T-cell (primary cell): ENCODE data around the gene TEP1. TPM values are rescaled to one million over a fixed set of nuclear protein-coding genes. Genes with fewer than 3 reads are reported as not detected.

ENCODE experiments used
- ATAC-seq, 4 experiments: fragments of 200-7000 bp in 3 of 4; fragments of 150-1000 bp in 1 of 4; cut with Tn5 transposase; replicated peaks in 1 of 4; 1 replicate in 3 of 4; 2 replicates in 1 of 4; pipeline ENCODE4 v1.10.0; 2021; ENCODE audit warnings: moderate library complexity in 3 of 4, mild to moderate bottlenecking in 2 of 4, moderate number of reproducible peaks in 1 of 4
- CTCF ChIA-PET, 2 donors: fragments of 300-600 bp; sonication (Branson Sonifier 250); formaldehyde crosslinking; loops; one replicate each; lab custom pipeline; 2022; ENCODE audit warnings: antibody characterized with exemption in 2 of 2; lab: Charles Lee
- POLR2A ChIA-PET, 2 donors: fragments of 300-600 bp; sonication (Branson Sonifier 250); formaldehyde crosslinking; loops; one replicate each; lab custom pipeline; 2022; ENCODE audit warnings: antibody characterized with exemption in 2 of 2; lab: Charles Lee
- DNase-seq, 35 experiments: peaks; one replicate each; pipeline versions ENCODE4 v3.0.0 to v3.0.0-alpha.2; 2013 to 2023
- H3K27ac ChIP-seq: one replicate; pipeline ENCODE4 v1.5.1; 2013; ENCODE audit warnings: low read length
- H3K27me3 ChIP-seq, 2 experiments: replicated peaks in 1 of 2; 1 replicate in 1 of 2; 2 replicates in 1 of 2; pipeline versions ENCODE4 v1.6.1 to v1.7.0; 2013; ENCODE audit warnings: low read length in 1 of 2, mixed read lengths in 1 of 2; ENCODE audit not compliant: control insufficient read depth in 2 of 2, insufficient read depth in 2 of 2; ENCODE audit errors: extremely low read depth in 1 of 2
- H3K36me3 ChIP-seq, 2 donors: 1 replicate in 1 of 2; 2 replicates in 1 of 2; pipeline versions ENCODE4 v1.6.1 to v1.7.0; 2013; ENCODE audit warnings: low read length in 1 of 2; ENCODE audit not compliant: control insufficient read depth in 2 of 2, insufficient read depth in 1 of 2; ENCODE audit errors: extremely low read depth in 1 of 2
- H3K4me1 ChIP-seq, 2 experiments: 1 replicate in 1 of 2; 2 replicates in 1 of 2; pipeline versions ENCODE4 v1.6.1 to v1.7.0; 2013; ENCODE audit warnings: low read length in 2 of 2, mixed read lengths in 1 of 2; ENCODE audit not compliant: insufficient read depth in 2 of 2, control insufficient read depth in 1 of 2; ENCODE audit errors: extremely low read depth in 1 of 2
- H3K4me3 ChIP-seq, 2 donors: 1 replicate in 1 of 2; 2 replicates in 1 of 2; pipeline versions ENCODE4 v1.5.1 to v1.7.0; 2013; ENCODE audit warnings: mild to moderate bottlenecking in 2 of 2, low read length in 1 of 2, moderate library complexity in 1 of 2; ENCODE audit not compliant: control insufficient read depth in 1 of 2; ENCODE audit errors: extremely low read depth in 1 of 2
- H3K9me3 ChIP-seq: 2 replicates; pipeline ENCODE4 v1.7.0; 2013
- H3K27ac Mint-ChIP-seq, 2 donors: one replicate each; pipeline ENCODE4 v1.8.0; 2020 to 2021; ENCODE audit warnings: mild to moderate bottlenecking in 2 of 2, mixed read lengths in 2 of 2
- H3K27me3 Mint-ChIP-seq, 2 donors: one replicate each; pipeline ENCODE4 v1.8.0; 2021 to 2022; ENCODE audit warnings: mixed read lengths in 2 of 2
- H3K36me3 Mint-ChIP-seq: one replicate; pipeline ENCODE4 v1.8.0; 2021; ENCODE audit warnings: mixed read lengths
- H3K4me1 Mint-ChIP-seq, 3 donors: one replicate each; pipeline ENCODE4 v1.8.0; 2020 to 2022; ENCODE audit warnings: mixed read lengths in 3 of 3, mild to moderate bottlenecking in 1 of 3
- H3K4me3 Mint-ChIP-seq, 3 donors: one replicate each; pipeline ENCODE4 v1.8.0; 2020 to 2022; ENCODE audit warnings: mild to moderate bottlenecking in 3 of 3, mixed read lengths in 3 of 3, moderate library complexity in 3 of 3
- H3K9me3 Mint-ChIP-seq, 3 donors: one replicate each; pipeline ENCODE4 v1.8.0; 2020 to 2022; ENCODE audit warnings: mixed read lengths in 3 of 3
- WGBS: methylation state at CpG from one replicate; pipeline ENCODE4 v1.1.5; 2013; ENCODE audit warnings: missing lambda C conversion rate; ENCODE audit not compliant: insufficient coverage; 5-methylcytosine and 5-hydroxymethylcytosine counted together
- total RNA-seq, 35 experiments: library from RNA in 6 of 35; stranded (reverse) in 6 of 35; fragments of 120-200 nt in 1 of 35; gene quantifications; one replicate each; pipeline versions ENCODE4 v1.2.1 to v1.2.4 and lab custom pipeline; 2013 to 2026

TEP1 gene
- total RNA-seq, 5 donors from 2014 or later (not counting 1 experiment from before 2014, with no cell fraction given) = 38.5 to 71.5 (median 65.5) TPM

DNA sequence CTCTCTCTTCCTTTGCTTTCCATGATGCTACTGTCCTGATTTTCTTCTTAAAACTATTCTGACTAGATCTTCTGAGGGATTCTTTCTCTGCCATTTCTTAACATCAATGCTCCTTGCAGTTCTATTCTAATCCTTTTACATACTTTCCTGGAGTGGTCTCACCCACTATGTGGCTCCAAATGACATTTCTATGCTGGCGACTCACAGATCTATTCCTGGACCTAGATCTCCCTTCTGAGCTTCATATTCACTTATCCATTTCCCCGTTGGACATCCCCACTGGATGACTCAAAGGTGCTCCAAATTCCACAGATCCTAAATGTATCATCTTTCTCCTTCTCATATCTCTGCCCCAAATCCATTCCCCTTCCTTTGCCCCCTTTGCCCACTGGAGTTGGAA, 4.1 kb downstream of the TEP1 start:
- H3K27me3 Mint-ChIP-seq = no peaks in the 10 kb centered on the region
- Histone ChIP-seq H3K4me1 (peaks cover 10 to 17% of the 10 kb centered on the region in 2 experiments), H3K36me3 (peaks cover 4 to 40% of the 10 kb centered on the region in 2 donors), H3K27me3 (no peaks in the 10 kb centered on the region), H3K4me3 (no peak overlapping the region), H3K9me3 (no peaks in the 10 kb centered on the region), H3K27ac (no peak overlapping the region)
- DNase-seq (no peak), ATAC-seq (no peak)
- H3K27ac Mint-ChIP-seq = peak overlapping the region; percentile 24 to 71
- H3K4me3 Mint-ChIP-seq = no peak overlapping the region
- no peaks in the 10 kb centered on the region for H3K9me3 Mint-ChIP-seq
- 100% methylated on average over 2 of the region's 2 CpGs for WGBS
- ChIA-PET CTCF (interaction anchor here in 1 of 2 donors (0.6 to 0.7 kb wide), 2 partner anchors 420 to 1740 kb away, joined by 3 to 8 read pairs; no protein-coding TSS in a partner anchor), POLR2A (no interaction called here)
- H3K36me3 Mint-ChIP-seq = peaks cover 34% of the 10 kb centered on the region
- H3K4me1 Mint-ChIP-seq = peaks cover 56 to 59% (median 57%) of the 10 kb centered on the region in 3 donors

DNA sequence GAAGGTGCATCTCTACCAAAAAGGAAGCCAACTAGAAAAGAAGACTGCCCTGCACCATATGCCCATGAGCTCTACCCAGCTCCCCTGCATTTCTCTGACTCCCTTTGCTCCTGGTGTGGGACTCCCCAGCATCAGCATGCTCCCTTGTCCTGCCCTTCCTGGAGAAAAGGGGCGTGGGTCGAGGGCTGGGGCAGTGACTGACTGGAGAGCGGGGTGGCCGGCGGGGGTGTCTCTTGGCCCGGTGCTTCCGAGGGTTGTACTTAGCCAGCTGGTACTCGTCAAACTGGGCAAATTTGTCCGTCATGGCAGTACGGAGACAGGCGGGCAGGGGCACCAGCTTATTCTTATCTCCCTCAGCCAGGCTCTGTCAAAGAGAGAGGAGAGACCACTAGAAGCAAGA, 9.8 kb downstream of the TEP1 start:
- DNase-seq (no peak), ATAC-seq (no peak)
- H3K36me3 Mint-ChIP-seq = peaks cover 68% of the 10 kb centered on the region
- no peak overlapping the region for H3K27ac Mint-ChIP-seq
- H3K4me1 Mint-ChIP-seq = peaks cover 17 to 45% (median 42%) of the 10 kb centered on the region in 3 donors
- peaks cover 21 to 85% of the 10 kb centered on the region in 2 donors for H3K36me3 ChIP-seq
- no peaks in the 10 kb centered on the region for H3K9me3 ChIP-seq
- ChIA-PET POLR2A (interaction anchor here in 1 of 2 donors (0.6 to 0.7 kb wide), 2 partner anchors 176 to 695 kb away, joined by 5 to 6 read pairs; no protein-coding TSS in a partner anchor), CTCF (no interaction called here)
- H3K27me3 ChIP-seq = no peaks in the 10 kb centered on the region
- peaks cover 0 to 7% of the 10 kb centered on the region in 2 experiments for H3K4me1 ChIP-seq
- H3K4me3 Mint-ChIP-seq = no peak overlapping the region
- no peaks in the 10 kb centered on the region for H3K9me3 Mint-ChIP-seq
- no peak overlapping the region for H3K27ac ChIP-seq
- no peaks in the 10 kb centered on the region for H3K27me3 Mint-ChIP-seq
- no peak overlapping the region for H3K4me3 ChIP-seq
- WGBS = 81% methylated on average over 4 of the region's 11 CpGs

DNA sequence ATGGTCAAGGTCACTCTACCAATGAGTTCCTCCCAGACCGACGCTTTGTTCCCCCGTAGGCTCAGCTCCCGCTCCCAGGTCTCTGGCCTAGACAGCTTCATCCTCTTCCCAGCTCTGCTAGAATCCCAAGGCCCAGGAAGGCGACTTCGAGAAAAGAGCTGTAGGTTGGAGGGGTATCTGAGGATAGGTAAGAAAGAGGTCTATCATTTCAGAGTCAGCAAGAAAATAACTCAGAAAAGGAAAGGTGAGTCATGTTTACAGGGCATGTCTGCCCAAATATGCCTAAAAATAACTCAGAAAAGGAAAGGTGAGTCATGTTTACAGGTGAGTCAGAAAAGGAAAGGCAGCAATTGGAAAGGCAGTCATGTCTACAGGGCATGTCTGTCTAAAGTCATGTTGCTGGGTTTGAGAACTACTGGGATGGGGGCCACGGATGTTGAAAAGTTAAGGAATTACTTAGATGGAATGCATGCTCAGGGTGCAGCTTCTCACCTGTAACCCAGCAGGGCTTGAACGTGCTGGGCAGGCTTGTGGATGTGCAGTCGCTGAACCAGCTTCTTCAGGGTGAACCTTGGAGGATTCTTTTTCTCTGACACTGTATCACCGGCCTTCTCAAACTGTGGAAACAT, 12.2 kb downstream of the TEP1 start:
- H3K27ac Mint-ChIP-seq = peak overlapping the region; percentile 73 to 85
- no peaks in the 10 kb centered on the region for H3K9me3 Mint-ChIP-seq
- Histone ChIP-seq H3K27ac (no peak overlapping the region), H3K4me1 (peaks cover 0 to 5% of the 10 kb centered on the region in 2 experiments), H3K9me3 (no peaks in the 10 kb centered on the region), H3K27me3 (no peaks in the 10 kb centered on the region), H3K4me3 (no peak overlapping the region), H3K36me3 (peaks cover 26 to 79% of the 10 kb centered on the region in 2 donors)
- peaks cover 11 to 26% (median 23%) of the 10 kb centered on the region in 3 donors for H3K4me1 Mint-ChIP-seq
- CTCF ChIA-PET = interaction anchor here (0.5 to 1.5 kb wide), 5 partner anchors 9 to 122 kb away, joined by 3 to 8 read pairs (median 4); no protein-coding TSS in a partner anchor
- no peaks in the 10 kb centered on the region for H3K27me3 Mint-ChIP-seq
- DNase-seq (no peak), ATAC-seq (peak in 3 of 4 experiments; percentile 86 to 97 (median 92))
- POLR2A ChIA-PET = no interaction called here
- H3K36me3 Mint-ChIP-seq = peaks cover 62% of the 10 kb centered on the region
- peak overlapping the region in 2 of 3 donors; percentile 37 to 64 for H3K4me3 Mint-ChIP-seq
- WGBS = no CpG with 5 or more reads among the region's 10 CpGs

DNA sequence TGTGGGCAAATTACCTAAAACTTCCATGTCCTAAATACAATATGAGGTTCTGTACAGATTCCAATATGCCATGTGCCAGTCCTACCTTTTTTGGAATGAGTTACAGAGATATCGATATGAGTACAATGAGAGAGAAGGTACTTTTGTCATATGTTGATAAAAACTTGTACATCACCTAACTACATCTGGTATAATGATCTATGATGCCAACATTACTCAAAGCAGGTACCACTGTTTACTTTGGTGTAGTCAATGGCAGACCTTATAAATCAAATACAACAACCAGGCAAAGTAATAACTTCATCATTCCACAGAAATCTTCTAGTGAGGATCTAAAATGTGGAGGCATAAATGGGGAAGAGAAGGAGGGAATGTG, 12.7 kb downstream of the TEP1 start:
- H3K36me3 ChIP-seq = peaks cover 25 to 79% of the 10 kb centered on the region in 2 donors
- ATAC-seq = no peak
- H3K9me3 Mint-ChIP-seq = no peaks in the 10 kb centered on the region
- no peaks in the 10 kb centered on the region for H3K9me3 ChIP-seq
- WGBS = no CpG with 5 or more reads among the region's 1 CpG
- CTCF ChIA-PET = interaction anchor here in 1 of 2 donors (0.9 kb wide), 1 partner anchor 10 kb away, joined by 4 read pairs; no protein-coding TSS in a partner anchor
- DNase-seq = no peak
- no peaks in the 10 kb centered on the region for H3K27me3 ChIP-seq
- peaks cover 65% of the 10 kb centered on the region for H3K36me3 Mint-ChIP-seq
- no peaks in the 10 kb centered on the region for H3K27me3 Mint-ChIP-seq
- H3K4me3 Mint-ChIP-seq = peak overlapping the region in 2 of 3 donors; percentile 37 to 64
- peaks cover 0 to 4% of the 10 kb centered on the region in 2 experiments for H3K4me1 ChIP-seq
- H3K4me3 ChIP-seq = no peak overlapping the region
- H3K27ac ChIP-seq = no peak overlapping the region
- POLR2A ChIA-PET = no interaction called here
- peak overlapping the region; percentile 73 to 85 for H3K27ac Mint-ChIP-seq
- peaks cover 6 to 24% (median 21%) of the 10 kb centered on the region in 3 donors for H3K4me1 Mint-ChIP-seq

DNA sequence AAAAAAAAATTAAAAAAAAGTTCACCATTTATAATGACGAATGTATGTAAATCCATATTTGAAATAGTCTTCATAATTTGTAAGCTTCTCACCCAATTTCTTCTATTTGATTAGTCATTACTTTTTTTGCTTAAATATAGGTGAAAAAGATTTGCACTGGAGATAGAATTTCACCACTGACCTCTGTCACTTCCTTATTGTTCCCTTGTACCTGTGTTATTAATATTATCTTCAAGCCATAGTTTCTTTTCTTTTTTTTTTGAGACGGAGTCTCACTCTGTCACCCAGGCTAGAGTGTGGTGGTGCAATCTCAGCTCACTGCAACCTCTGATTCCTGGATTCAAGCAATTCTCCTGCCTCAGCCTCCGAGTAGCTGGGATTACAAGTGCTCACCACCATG, 15.8 kb downstream of the TEP1 start:
- Mint-ChIP-seq H3K36me3 (peaks cover 50% of the 10 kb centered on the region), H3K27me3 (no peaks in the 10 kb centered on the region), H3K9me3 (no peaks in the 10 kb centered on the region), H3K4me1 (peaks cover 0 to 18% (median 16%) of the 10 kb centered on the region in 3 donors), H3K4me3 (no peak overlapping the region), H3K27ac (no peak overlapping the region)
- POLR2A ChIA-PET = no interaction called here
- Histone ChIP-seq H3K27ac (no peak overlapping the region), H3K4me1 (no peaks in the 10 kb centered on the region), H3K27me3 (no peaks in the 10 kb centered on the region), H3K36me3 (peaks cover 16 to 76% of the 10 kb centered on the region in 2 donors), H3K4me3 (no peak overlapping the region), H3K9me3 (no peaks in the 10 kb centered on the region)
- DNase-seq (no peak), ATAC-seq (no peak)
- 100% methylated on average over 1 of the region's 3 CpGs for WGBS
- CTCF ChIA-PET = no interaction called here

DNA sequence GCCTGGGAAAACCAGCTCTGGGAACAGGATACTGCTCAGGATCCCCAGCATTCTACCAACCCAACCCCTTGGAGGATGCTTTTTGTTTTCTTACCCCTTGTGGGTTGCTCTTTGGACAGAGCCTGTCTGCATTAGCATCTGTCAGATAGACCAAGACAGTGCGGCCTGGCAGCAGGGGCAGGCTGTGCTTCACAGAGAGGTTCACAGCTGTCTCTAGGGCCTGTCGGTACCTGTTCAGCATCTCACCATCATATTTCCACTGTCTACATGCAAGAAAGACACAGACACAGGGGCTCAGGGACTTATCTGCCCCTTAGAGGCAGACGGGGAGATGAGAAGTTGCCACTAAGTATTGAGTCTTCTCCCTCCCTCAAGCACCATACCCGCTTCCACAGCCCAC, 21.8 kb downstream of the TEP1 start:
- Mint-ChIP-seq H3K36me3 (peaks cover 57% of the 10 kb centered on the region), H3K9me3 (no peaks in the 10 kb centered on the region), H3K27ac (no peak overlapping the region), H3K27me3 (no peaks in the 10 kb centered on the region), H3K4me3 (no peak overlapping the region), H3K4me1 (no peaks in the 10 kb centered on the region)
- DNase-seq (no peak), ATAC-seq (no peak)
- Histone ChIP-seq H3K27ac (no peak overlapping the region), H3K9me3 (no peaks in the 10 kb centered on the region), H3K4me1 (no peaks in the 10 kb centered on the region), H3K36me3 (peaks cover under 1 to 87% of the 10 kb centered on the region in 2 donors), H3K4me3 (no peak overlapping the region), H3K27me3 (no peaks in the 10 kb centered on the region)
- POLR2A ChIA-PET = interaction anchor here in 1 of 2 donors (0.5 kb wide), 1 partner anchor 469 kb away, joined by 5 read pairs; no protein-coding TSS in a partner anchor
- WGBS = 100% methylated on average over 1 of the region's 4 CpGs
- CTCF ChIA-PET = no interaction called here
